NCI-H2196 (cell line): ENCODE data around the gene LCP2.

Source experiments
- DNase-seq: peaks from one replicate; lab custom pipeline; 2025; ENCODE audit not compliant: unreplicated experiment; lab: John Stamatoyannopoulos, UW

The LCP2 gene

GRCh38 chr5:170276140-170276539 lies 21.4 kb downstream of the LCP2 start:
- no peak for DNase-seq

GRCh38 chr5:170275376-170275994 lies 22.1 kb downstream of the LCP2 start:
- DNase-seq, result no peak

DNA sequence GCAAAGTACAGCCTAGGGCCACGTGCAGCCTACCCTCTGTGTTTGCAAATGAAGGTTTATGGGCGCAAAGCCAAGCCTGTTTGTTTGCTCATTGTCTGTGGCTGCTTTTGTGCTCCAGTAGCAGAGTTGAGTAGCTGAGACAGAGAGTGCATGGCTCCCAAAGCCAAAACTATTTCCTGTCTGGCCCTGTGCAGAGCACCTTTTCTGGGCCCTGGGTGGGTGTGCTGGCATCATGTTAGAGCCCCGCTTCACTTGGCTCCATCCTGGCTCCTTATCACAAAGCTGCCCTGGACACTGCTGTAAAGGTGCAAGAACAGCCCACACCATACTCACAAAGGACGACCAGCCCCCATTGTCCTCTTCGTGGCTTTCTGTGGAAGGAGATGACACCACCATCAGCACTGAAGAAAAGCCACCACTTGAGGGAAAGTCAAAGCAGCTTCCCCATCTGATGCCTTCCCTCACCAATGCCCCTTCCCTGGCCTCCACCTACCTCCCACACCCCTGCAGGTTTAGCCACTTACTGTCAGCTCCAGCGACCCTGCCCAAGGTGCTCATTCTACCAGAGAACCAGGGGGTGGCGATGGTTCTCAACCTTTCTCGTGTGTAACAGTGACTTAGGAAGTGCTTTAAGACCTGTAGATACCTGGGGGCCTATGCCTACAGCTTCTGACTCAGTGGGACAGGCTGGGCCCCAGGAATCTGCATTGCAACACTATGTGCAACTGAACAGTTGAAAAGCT lies 23.4 kb downstream of the LCP2 start:
- DNase-seq, result no peak

GRCh38 chr5:170270293-170271069 lies 27.1 kb downstream of the LCP2 start:
- DNase-seq, result no peak

DNA sequence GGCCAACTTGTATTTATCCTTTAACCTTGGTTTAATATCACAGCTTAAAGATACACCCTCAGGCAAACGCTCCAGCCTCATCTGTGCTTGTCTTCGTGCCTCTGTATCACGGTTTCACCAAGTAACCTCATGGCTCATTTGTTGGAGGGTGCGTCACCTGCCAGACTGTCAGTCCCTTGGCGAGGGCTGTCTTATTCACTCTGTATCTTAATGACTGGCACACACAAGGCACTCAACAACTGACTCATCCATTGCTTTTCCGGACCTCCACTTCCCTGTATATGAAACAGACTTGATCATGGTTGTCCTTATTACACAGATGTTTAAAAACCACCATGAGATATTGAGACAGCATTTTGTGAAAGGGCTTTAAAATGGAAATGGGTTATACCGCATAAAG lies 28.0 kb downstream of the LCP2 start:
- no peak for DNase-seq

DNA sequence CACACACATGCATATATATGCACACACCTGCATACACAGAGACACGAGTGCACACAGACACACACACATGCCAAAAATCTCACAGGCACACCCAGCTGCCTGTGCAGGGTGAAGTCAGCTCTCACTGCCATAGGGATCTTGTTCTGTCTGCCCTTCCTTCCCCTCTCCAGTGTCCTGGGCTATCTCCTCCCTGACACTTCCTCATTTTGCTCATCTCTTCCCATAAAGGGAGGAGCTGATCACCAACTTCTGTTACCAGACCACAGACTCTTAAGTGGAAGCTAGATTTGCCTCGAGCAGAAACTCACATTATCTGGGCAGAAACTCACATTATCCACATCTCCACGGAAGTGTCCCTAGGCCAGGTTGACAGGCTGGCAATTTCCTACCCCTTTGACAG lies 28.7 kb downstream of the LCP2 start:
- DNase-seq, result no peak

DNA sequence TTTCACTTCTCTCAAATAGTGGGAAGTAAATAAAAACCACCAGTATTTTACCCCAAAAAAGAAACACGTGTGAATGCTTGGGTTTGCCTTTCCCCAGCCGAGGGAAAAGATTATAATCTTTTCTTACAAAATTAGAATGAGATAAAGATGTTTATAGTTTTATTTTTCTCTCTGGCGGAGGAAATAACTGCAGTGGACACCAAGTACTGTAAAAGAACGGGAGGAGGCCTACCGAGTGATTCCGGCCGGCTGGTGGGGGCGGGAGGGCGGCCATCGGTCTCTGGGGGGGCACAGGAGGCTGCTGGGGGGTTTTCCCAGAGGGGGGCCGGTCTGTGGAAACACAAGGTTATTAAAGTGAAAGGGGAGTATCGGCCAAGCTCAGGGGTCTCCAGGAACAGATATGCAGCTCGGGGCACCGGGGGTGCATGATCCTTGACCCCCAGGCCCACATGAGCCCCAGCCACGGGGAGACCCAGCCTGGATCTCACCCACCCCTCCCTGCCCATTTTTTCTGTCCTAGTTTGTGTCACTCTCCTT lies 29.4 kb downstream of the LCP2 start:
- DNase-seq, result no peak

DNA sequence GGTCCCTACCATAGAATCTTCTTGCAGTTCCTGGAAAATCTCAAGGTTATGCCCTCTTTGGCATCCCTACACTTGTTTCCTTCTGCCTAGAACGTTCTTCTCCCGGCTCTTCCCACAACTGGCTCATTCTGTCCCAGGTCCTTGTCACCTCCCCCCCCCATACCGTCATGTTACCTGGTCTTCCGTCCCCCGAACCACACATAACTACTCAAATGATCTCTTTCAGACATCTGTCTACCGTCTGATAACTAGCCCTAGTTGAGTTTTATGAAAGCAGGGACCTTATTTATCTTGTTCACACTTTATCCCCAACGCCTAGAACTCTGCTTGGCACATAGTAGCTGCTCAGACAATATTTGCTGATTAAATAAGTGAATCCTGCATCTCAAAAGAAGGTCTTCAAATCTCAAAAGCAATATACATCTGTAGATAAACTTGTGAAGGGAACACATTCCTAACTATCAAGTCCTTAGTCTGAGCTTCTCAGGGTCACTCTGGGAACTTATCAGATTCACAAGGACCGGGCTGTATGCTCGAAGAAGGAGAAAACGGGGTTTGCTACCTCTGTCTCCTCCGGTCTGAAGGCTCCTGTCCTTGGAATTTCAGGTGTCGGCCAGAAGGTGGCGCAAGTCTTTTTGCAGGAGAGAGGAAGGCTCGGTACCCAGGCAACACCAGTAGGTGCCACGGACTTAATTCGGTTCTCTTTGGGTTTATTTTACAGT lies 30.0 kb downstream of the LCP2 start:
- DNase-seq, result peak; percentile 45

DNA sequence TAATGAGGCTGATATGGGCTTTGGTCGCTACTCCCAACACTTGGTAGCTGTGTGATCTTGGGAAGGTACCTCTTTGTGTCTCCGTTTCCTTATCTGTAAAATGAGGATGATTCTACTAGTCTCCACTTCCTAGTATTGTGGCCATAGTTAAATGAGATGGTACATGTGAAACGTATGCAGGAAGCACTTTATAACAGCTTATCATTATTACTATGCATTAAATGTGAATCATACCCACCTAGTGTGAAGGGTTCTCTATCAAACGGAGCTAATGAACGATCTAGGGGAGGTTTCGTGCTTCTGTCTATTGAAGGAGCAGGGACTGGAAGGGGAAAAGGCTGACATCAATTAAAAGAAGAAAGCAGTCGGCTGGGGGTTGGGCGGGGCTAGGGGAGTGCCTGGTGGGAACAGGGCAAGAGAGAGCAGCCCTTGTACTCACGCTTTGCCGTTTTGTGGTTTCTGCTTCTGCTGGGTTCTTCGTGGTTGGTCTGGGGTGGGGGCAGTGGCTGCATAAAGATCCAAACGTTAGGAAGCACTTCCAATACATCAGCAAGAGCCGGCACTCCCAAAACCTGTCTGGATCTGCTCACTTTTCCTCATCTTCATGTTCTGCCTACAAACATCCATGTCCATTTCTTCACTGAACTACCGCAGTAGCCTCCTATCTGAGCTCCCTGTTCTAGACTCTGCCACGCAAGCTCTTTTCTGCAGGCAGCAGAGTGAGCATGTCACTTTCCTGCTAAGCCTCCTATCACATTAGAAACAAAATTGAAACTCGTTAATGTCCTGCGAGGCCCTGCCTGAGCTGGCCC lies 30.8 kb downstream of the LCP2 start:
- no peak for DNase-seq

- DNase-seq, result no peak
These were observed 32.1 kb downstream of the LCP2 start for GRCh38 chr5:170265522-170265921.

DNA sequence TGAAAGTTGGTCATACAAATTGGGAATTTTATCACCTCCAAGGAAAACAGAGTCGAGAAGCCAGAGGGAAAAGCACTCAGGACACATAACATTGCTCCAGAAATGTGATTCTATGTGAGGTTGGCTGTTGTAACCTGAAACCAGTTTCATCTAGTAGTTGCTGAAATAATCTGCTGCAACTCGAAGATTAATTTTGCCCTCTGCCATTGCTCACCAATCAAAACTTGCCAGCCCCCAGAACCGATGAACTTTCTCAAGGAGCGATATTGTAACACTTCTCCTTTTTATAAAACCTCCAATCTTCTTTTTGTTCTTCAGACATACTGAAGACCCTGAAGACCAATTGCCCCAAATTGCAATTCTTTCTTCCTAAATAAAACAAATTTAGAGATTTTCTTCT lies 33.7 kb downstream of the LCP2 start:
- no peak for DNase-seq

DNA sequence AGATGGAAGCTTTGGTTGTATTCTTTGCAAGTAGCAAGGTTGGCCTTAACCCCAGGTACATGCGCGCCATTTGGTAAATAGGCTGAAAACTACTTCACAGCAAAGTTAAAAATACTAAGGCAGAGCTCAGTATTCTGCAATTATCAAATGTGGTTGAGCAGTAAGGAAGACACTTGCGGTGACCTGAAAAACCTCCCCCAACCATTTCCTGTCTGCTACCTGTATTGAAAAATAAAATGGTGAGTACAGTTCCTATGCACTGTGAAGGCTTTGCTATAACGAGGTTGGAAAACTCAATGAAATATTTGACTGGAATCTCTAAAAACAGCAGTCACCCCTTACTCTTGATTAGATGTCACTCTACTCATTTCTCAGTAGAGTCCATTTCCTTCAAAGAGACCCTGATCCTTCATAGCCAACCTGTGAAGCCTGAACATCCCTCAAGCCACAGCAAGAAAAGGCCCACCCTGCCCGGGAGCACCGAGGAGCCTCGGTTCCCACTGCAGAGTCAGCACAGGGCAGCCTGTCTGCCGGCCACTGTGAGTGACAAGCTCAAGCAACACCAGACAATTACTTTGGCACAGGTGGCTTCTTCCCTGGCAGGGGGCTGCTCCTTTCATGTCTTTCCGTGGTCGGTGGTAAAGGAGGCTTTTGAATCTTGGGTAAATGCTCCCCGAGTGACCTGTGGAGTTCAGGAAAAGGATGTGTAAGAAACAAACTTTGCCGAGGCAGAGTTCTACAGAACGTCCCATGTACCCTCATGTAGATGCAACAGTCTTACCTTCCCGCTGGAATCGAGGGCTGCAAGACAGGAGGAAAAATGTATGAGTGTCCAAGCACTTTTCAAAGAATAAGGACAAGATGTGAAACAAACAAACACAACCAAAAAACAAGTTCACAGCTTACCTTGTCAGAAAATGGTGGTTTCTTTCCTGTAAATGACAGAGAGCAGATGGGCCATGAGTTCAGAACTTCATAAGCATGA lies 35.2 kb downstream of the LCP2 start:
- DNase-seq, result no peak

GRCh38 chr5:170261528-170262043 lies 36.0 kb downstream of the LCP2 start:
- no peak for DNase-seq

- DNase-seq, result no peak
These were observed 40.2 kb downstream of the LCP2 start for GRCh38 chr5:170257370-170257769.

DNA sequence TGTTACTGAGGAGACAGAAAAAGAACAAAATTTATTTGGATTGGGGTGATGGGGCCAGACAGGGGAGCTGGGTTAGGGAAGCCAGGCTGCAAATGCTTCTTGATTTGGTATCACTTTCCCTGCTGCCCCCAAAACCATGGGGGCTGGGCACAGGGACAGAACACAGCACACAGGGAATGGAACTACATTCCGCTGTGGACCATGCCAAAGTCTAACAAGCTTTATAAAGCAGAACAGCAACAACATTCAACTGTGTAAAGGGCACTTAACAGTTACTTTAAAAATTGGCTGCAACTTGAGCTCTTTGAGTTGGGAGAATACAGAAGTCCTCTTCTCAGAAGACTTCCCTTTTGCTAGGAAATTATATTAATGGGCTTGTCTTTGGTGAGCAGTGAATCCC lies 41.0 kb downstream of the LCP2 start:
- no peak for DNase-seq

GRCh38 chr5:170254056-170254455 lies 43.5 kb downstream of the LCP2 start:
- no peak for DNase-seq

- no peak for DNase-seq
These were observed 44.7 kb downstream of the LCP2 start for GRCh38 chr5:170252720-170253350.

DNA sequence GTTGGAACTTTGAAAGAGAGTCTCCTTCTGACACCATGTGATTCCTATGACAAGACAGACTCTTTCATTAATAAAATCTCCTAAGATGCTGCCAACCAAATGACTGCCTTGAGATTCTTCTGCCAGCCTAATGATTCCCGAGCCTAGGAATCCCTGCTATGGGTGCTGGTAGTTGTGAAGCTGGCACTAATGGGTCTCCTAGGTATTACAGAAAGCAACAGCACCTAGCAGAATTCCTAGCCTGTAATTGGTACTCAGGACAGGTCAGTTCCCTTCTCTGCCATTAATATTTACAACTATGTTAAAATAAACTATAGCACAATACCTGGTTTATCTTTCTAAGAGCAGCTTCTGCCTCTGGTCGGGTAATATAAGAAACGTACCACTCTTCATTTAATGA lies 45.5 kb downstream of the LCP2 start:
- no peak for DNase-seq

DNA sequence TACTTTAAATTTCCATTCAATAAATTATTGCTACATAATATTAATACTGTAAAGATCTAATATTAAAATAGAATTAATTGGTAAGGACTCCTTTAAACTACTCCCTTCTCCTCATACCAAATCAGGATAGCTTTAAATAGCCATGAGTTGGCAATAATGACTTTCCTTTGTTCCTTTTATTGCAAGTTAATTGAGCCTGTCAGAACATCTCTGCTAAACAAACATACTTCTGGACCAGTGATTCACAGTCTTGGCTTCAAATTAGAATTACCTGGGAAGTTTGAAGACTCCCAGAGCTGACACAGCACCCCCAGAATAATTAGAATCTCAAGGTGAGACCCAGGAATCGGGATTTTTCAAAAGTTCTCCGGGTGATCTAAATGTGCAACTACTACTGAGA lies 46.1 kb downstream of the LCP2 start:
- no peak for DNase-seq
